H1 (cell line): Measurements from ENCODE around the gene LDLRAD4. TPM values are rescaled to one million over a fixed set of nuclear protein-coding genes. Genes with fewer than 3 reads are reported as not detected.

ENCODE experiments used
- ASH2L ChIP-seq: fragments of 200-600, 300-600 bp; sonication (generic); IDR thresholded peaks from one replicate; pipeline ENCODE4 v1.7.1; 2017; ENCODE audit warnings: low read length
- EP300 ChIP-seq, 2 experiments: IDR thresholded peaks; 1 replicate in 1 of 2; 2 replicates in 1 of 2; pipeline ENCODE4 v1.6.1; 2011 to 2012; ENCODE audit warnings: low read depth in 2 of 2, low read length in 2 of 2, mild to moderate bottlenecking in 2 of 2, borderline replicate concordance in 1 of 2, inconsistent platforms in 1 of 2, moderate library complexity in 1 of 2
- HDAC2 ChIP-seq, 2 experiments: fragments of 300-600 bp in 1 of 2; sonication (generic) in 1 of 2; IDR thresholded peaks; 2 replicates each; pipeline ENCODE4 v1.6.1; 2011 to 2012; ENCODE audit warnings: low read depth in 2 of 2, low read length in 2 of 2, mild to moderate bottlenecking in 2 of 2, moderate library complexity in 2 of 2, borderline replicate concordance in 1 of 2, inconsistent platforms in 1 of 2
- POU5F1 ChIP-seq: IDR thresholded peaks from 2 replicates; pipeline ENCODE4 v1.6.1; 2011; ENCODE audit warnings: low read depth, mild to moderate bottlenecking, low read length, moderate library complexity
- polyA plus RNA-seq, 7 experiments: library from polyadenylated mRNA; depleted of rRNA in 3 of 7; stranded (reverse) in 5 of 7; unstranded in 2 of 7; fragments of >200 nt in 5 of 7; fragments of 200-250 nt in 2 of 7; gene quantifications; 1 replicate in 5 of 7; 2 replicates in 1 of 7; 4 replicates in 1 of 7; pipeline versions ENCODE4 v1.2.1 to v1.2.3, GENCODE V29; 2011 to 2013; ENCODE audit warnings: missing spikeins in 2 of 7, mixed read lengths in 2 of 7
- total RNA-seq: library from RNA; stranded (reverse); fragmentation: NEBNext Ultra II Directional; extraction: Animal tissue kit (Norgen Biotek cat#: 25700); gene quantifications from 2 replicates; pipeline ENCODE4 v1.2.1, GENCODE V29; 2021
- TF ChIP-seq, protein P1 (sequence below): fragments of 300-600 bp; sonication (generic); IDR thresholded peaks from 2 replicates; pipeline ENCODE4 v1.7.1; 2012; ENCODE audit warnings: low read length, moderate library complexity, mild to moderate bottlenecking, inconsistent platforms; ENCODE audit not compliant: insufficient replicate concordance

Gene LDLRAD4
- total and polyA plus RNA-seq, 2 of the 8 experiments (the other 6 are each of a cell fraction or from before 2014, with no cell fraction given) = 0.77 to 1.4 TPM

DNA sequence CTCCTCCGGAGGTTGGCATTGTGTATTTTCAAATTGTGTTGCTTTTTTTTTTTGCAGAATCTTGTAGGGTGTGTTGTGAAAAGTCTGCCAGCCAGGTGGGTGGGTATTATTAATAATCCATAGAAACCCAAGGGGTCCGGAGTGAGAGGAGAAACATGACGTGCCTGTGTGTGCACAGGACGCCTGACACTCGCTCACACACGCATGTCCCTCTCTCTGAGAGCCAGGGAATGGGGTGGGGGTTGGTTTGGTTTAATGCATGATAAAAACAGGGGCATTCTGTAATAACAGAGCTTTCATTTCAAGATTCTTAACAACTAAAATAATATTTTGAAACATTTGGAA lies 283.0 kb downstream of the LDLRAD4 start (continued):
- TF ChIP-seq, protein P1, sequence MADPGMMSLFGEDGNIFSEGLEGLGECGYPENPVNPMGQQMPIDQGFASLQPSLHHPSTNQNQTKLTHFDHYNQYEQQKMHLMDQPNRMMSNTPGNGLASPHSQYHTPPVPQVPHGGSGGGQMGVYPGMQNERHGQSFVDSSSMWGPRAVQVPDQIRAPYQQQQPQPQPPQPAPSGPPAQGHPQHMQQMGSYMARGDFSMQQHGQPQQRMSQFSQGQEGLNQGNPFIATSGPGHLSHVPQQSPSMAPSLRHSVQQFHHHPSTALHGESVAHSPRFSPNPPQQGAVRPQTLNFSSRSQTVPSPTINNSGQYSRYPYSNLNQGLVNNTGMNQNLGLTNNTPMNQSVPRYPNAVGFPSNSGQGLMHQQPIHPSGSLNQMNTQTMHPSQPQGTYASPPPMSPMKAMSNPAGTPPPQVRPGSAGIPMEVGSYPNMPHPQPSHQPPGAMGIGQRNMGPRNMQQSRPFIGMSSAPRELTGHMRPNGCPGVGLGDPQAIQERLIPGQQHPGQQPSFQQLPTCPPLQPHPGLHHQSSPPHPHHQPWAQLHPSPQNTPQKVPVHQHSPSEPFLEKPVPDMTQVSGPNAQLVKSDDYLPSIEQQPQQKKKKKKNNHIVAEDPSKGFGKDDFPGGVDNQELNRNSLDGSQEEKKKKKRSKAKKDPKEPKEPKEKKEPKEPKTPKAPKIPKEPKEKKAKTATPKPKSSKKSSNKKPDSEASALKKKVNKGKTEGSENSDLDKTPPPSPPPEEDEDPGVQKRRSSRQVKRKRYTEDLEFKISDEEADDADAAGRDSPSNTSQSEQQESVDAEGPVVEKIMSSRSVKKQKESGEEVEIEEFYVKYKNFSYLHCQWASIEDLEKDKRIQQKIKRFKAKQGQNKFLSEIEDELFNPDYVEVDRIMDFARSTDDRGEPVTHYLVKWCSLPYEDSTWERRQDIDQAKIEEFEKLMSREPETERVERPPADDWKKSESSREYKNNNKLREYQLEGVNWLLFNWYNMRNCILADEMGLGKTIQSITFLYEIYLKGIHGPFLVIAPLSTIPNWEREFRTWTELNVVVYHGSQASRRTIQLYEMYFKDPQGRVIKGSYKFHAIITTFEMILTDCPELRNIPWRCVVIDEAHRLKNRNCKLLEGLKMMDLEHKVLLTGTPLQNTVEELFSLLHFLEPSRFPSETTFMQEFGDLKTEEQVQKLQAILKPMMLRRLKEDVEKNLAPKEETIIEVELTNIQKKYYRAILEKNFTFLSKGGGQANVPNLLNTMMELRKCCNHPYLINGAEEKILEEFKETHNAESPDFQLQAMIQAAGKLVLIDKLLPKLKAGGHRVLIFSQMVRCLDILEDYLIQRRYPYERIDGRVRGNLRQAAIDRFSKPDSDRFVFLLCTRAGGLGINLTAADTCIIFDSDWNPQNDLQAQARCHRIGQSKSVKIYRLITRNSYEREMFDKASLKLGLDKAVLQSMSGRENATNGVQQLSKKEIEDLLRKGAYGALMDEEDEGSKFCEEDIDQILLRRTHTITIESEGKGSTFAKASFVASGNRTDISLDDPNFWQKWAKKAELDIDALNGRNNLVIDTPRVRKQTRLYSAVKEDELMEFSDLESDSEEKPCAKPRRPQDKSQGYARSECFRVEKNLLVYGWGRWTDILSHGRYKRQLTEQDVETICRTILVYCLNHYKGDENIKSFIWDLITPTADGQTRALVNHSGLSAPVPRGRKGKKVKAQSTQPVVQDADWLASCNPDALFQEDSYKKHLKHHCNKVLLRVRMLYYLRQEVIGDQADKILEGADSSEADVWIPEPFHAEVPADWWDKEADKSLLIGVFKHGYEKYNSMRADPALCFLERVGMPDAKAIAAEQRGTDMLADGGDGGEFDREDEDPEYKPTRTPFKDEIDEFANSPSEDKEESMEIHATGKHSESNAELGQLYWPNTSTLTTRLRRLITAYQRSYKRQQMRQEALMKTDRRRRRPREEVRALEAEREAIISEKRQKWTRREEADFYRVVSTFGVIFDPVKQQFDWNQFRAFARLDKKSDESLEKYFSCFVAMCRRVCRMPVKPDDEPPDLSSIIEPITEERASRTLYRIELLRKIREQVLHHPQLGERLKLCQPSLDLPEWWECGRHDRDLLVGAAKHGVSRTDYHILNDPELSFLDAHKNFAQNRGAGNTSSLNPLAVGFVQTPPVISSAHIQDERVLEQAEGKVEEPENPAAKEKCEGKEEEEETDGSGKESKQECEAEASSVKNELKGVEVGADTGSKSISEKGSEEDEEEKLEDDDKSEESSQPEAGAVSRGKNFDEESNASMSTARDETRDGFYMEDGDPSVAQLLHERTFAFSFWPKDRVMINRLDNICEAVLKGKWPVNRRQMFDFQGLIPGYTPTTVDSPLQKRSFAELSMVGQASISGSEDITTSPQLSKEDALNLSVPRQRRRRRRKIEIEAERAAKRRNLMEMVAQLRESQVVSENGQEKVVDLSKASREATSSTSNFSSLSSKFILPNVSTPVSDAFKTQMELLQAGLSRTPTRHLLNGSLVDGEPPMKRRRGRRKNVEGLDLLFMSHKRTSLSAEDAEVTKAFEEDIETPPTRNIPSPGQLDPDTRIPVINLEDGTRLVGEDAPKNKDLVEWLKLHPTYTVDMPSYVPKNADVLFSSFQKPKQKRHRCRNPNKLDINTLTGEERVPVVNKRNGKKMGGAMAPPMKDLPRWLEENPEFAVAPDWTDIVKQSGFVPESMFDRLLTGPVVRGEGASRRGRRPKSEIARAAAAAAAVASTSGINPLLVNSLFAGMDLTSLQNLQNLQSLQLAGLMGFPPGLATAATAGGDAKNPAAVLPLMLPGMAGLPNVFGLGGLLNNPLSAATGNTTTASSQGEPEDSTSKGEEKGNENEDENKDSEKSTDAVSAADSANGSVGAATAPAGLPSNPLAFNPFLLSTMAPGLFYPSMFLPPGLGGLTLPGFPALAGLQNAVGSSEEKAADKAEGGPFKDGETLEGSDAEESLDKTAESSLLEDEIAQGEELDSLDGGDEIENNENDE = no peak
- TF ChIP-seq EP300 (IDR thresholded peaks at IDR 0.05; ENCODE audit: borderline replicate concordance in 1 of 2, low read depth in 2 of 2, low read length in 2 of 2) = no peak
- TF ChIP-seq HDAC2 (IDR thresholded peaks at IDR 0.05; ENCODE audit: borderline replicate concordance in 1 of 2, low read depth in 2 of 2, low read length in 2 of 2) = no peak
- TF ChIP-seq ASH2L = no peak
- no peak for TF ChIP-seq POU5F1
